Activated CD4-positive, CD25-positive, alpha-beta regulatory T cell treated with anti-CD3 and anti-CD28 coated beads, Interleukin-2, amount 50 U/mL, for 72 hours (primary cell): Measurements from ENCODE around the gene CCDC74B.
"Not testable (repeated sequence)": the region's sequence is repeated elsewhere in the genome, so short reads cannot be mapped to it uniquely, and the experiment has no call there.

Source experiments
- DNase-seq: peaks from one replicate; pipeline ENCODE4 v3.0.0; 2021

Gene CCDC74B

GRCh38 chr2:130145006-130145414 lies at the start of gene CCDC74B:
CCDC74B (minus strand) TSS chr2:130145112; CDS start chr2:130144996, 116 bp downstream.
- peak; percentile 54 for DNase-seq

- not testable (repeated sequence) for DNase-seq
These were observed 48.9 kb upstream of the CCDC74B start for GRCh38 chr2:130193824-130194223.

GRCh38 chr2:130192451-130192850 lies 47.5 kb upstream of the CCDC74B start:
- DNase-seq, result not testable (repeated sequence)

GRCh38 chr2:130191319-130191718 lies 46.4 kb upstream of the CCDC74B start:
- DNase-seq, result not testable (repeated sequence)

GRCh38 chr2:130190237-130190636 lies 45.3 kb upstream of the CCDC74B start:
- no peak for DNase-seq

GRCh38 chr2:130188958-130189357 lies 44.0 kb upstream of the CCDC74B start:
- DNase-seq, result not testable (repeated sequence)

- not testable (repeated sequence) for DNase-seq
These were observed 43.2 kb upstream of the CCDC74B start for GRCh38 chr2:130187859-130188792.

- DNase-seq, result no peak
These were observed 42.4 kb upstream of the CCDC74B start for GRCh38 chr2:130187268-130187667.

GRCh38 chr2:130186391-130186790 lies 41.5 kb upstream of the CCDC74B start:
- no peak for DNase-seq

GRCh38 chr2:130185896-130186295 lies 41.0 kb upstream of the CCDC74B start:
- no peak for DNase-seq

- no peak for DNase-seq
These were observed 40.5 kb upstream of the CCDC74B start for GRCh38 chr2:130185436-130185835.

GRCh38 chr2:130183512-130184373 lies 38.8 kb upstream of the CCDC74B start:
- DNase-seq, result no peak

- DNase-seq, result not testable (repeated sequence)
These were observed 38.1 kb upstream of the CCDC74B start for GRCh38 chr2:130182826-130183511.

- peak; percentile 93 for DNase-seq
These were observed 37.2 kb upstream of the CCDC74B start, which contains the start of gene MZT2B for GRCh38 chr2:130181880-130182682. MZT2B (plus strand) TSS chr2:130182262; CDS start chr2:130182283, 21 bp downstream.

- DNase-seq, result peak; percentile 98
These were observed 36.5 kb upstream of the CCDC74B start, which contains the start of gene SMPD4 for GRCh38 chr2:130181325-130181879. SMPD4 (minus strand) TSS chr2:130181602; CDS start chr2:130176592, 5,010 bp downstream.

GRCh38 chr2:130180404-130181324 lies 35.8 kb upstream of the CCDC74B start:
- DNase-seq, result not testable (repeated sequence)

GRCh38 chr2:130174866-130175265 lies 30.0 kb upstream of the CCDC74B start:
- DNase-seq, result not testable (repeated sequence)

- DNase-seq, result no peak
These were observed 25.0 kb upstream of the CCDC74B start for GRCh38 chr2:130169896-130170295.

GRCh38 chr2:130169163-130169562 lies 24.3 kb upstream of the CCDC74B start:
- DNase-seq, result not testable (repeated sequence)

- not testable (repeated sequence) for DNase-seq
These were observed 21.7 kb upstream of the CCDC74B start for GRCh38 chr2:130166611-130167010.
